Skin epidermis (tissue), 12 donors: ENCODE measurements around the gene MED20.
A peak's percentile ranks its signal among the peaks of the same experiment; 100 is the strongest.

Experiments
- H3K27ac ChIP-seq, 21 experiments: fragments of 200-600 bp; sonication (generic) in 11 of 21; one replicate each; pipeline ENCODE4 v1.5.0; 2020; ENCODE audit warnings: mild to moderate bottlenecking in 3 of 21, inconsistent platforms in 2 of 21, moderate library complexity in 2 of 21
- H3K4me3 ChIP-seq, 7 experiments: fragments of 200-600 bp; sonication (generic) in 2 of 7; one replicate each; pipeline ENCODE4 v1.5.0; 2020; ENCODE audit warnings: inconsistent platforms in 2 of 7, mild to moderate bottlenecking in 2 of 7, moderate library complexity in 1 of 7

The MED20 gene

DNA sequence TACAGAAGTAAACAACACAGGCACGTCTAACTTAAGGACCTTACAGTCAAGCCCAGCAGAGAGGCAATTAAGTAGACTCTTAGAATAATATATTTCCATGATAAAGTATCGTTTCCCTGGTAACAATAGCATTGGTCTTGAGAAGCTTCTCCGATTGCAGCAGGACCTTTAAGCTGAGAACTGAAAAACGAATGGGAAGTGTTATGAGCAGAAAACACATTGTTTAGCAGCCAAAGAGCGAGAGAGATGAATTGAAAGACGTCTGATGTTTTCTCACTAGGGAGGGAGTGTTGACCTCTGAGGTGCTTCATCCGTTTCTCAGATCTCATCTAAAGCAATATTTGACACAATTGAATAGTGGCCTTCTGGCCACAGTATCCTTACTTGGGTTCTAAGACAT, 1.2 kb upstream of the MED20 start:
- peak overlapping the region; percentile 55 to 97 (median 73) for H3K4me3 ChIP-seq
- H3K27ac ChIP-seq = peak overlapping the region in 19 of 21 experiments; percentile 13 to 99 (median 96)

DNA sequence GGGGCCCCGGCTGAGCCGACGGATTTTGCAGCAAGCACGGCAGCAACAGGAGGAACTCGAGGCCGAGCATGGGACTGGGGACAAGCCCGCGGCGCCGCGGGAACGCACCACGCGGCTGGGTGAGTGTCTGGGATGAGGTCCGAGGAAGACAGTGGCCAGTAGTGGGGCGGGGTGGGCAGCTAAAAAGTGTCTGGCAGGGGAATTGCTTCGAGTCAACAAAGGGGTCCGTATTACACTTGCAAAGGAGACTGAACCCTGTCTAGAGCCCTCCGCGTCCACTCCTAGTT, 716 bp upstream of the MED20 start:
- peak overlapping the region; percentile 79 to 99 (median 95) for H3K27ac ChIP-seq
- H3K4me3 ChIP-seq = peak overlapping the region; percentile 55 to 97 (median 73)

DNA sequence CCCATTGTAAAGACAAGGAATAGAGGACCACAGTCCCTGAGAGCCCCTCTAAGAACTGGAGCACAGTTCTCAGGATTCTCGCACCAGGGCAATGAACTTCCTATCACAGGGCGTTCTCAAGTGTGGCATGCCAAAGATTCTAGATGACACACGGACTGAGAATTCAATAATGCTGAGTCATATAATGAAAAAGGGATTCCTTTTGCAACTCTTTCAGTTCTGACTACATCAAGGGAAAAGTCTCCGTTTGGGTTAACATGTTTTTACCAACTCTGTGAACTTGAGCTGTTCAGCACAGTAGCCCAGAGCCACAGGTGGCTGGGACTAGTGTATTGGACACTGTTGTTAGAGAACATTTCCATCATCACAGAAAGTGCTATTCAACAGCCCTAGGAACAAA, 3.4 kb downstream of the MED20 start:
- H3K27ac ChIP-seq = peak overlapping the region in 7 of 21 experiments; percentile 9 to 57 (median 45)
- H3K4me3 ChIP-seq = no peak overlapping the region

DNA sequence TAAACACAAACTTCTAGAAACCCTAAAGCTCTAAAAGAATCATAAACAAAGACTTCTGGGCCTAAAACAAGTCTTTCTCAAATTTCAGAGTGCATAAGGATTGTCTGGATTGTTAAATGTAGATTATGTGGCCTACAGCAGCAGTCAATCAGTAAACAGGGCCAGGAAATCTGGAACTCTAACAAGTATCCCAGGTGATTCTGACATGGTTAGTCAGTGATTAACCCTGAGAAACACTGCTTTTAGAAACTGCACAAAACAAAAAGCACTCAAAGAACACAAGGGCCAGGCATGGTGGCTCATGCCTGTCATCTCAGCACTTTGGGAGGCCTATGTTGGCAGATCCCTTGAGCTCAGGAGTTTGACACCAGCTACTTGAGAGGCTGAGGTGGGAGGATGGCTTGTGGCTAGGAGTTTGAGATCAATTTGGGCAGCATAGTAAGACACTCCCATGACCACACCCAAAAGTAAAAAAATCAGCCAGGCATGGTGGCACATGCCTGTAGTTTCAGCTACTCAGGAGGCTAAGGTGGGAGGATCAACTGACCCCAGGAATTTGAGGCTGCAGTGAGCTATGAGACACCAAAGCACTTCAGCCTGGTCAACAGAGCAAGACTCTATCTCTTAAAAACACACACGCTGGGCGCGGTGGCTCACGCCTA, 5.9 kb downstream of the MED20 start:
- Histone ChIP-seq H3K4me3 (no peak overlapping the region), H3K27ac (no peak overlapping the region)

DNA sequence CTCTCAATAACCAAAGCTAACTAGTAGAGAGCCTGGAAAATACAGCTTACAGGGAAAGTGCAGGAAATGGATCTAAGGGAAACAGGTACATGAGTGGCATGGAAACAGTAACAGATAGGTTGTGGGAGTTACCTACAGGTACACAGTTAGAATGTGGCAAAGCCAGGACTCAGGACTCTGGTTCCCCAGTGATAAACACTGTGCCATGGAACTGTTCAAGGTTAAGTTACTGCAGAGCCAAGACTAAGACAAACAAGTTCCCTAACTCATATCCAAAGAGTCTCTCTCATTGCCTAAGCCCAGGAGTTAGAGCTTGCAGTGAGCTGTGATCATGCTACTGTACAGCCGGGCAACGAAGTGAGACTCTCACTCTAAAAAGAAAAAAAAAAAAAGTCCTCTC, 6.6 kb downstream of the MED20 start:
- no peak overlapping the region for H3K27ac ChIP-seq
- no peak overlapping the region for H3K4me3 ChIP-seq

DNA sequence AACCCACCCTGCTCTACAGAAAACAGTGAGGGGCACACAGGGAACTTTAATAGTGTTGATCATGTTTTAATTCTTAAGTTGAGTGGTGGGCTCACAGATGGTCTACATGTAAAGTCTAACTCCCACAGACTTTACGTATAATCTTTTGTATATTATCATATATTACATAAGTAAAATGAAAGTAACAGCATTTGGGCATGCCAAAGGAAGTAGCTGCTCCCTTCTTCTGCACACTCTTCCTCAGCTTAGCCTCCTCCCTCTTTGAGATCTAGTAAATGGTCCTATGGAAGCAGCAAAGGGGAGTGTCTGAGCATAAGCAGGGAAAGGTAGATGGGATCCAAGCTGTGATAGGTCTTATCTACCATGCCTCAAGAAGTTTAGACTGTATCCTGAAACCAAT, 11.2 kb downstream of the MED20 start:
- Histone ChIP-seq H3K27ac (no peak overlapping the region), H3K4me3 (no peak overlapping the region)

DNA sequence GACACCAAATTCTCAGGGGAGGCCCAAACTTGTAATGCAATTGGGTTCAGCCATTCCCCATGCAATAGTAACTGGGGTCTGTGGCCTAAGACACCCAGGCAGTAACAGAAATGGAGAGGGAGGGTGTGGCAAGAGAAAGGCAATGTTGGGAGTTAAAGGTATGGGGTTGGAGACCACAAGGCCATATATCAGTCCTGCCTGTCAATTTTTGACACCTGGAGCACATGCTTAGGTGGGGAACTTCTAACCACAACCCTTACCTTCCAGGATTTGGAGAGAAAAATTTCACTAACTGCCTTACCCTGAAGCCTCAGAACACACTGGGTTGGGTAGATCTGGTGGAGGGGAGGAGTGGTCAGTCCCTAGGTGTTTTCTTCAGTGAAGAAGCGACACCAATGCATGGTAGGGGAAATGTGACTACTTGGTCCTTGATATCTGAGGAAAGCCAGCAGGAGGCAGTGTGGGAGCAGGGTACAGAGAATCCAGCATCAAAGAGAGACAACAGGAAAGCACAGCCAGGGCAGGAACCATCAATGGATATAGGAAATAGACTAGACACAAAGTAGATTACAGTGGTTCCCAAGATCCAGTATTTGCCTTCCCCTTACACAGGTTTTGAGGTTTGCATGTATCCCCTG, 18.9 kb downstream of the MED20 start:
- no peak overlapping the region for H3K4me3 ChIP-seq
- H3K27ac ChIP-seq = no peak overlapping the region

DNA sequence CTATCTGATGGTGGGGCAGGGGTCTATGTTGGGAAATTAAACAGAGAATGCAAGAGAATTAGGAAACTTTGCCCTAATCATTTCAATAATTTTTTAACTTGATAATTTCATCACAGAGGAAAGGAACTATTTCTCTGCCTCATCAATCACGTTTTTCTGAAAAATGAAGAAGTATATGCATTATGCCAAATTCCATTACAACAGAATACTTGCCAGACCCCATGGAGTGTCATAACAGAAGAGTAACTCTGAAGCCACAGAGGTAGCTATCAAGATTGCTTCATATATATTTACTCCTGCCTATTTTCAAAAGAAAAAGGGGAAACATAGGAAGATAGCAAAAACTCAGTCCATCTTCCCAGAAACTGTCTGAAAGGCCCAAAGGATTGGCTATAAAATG, 20.1 kb downstream of the MED20 start:
- Histone ChIP-seq H3K27ac (no peak overlapping the region), H3K4me3 (no peak overlapping the region)

DNA sequence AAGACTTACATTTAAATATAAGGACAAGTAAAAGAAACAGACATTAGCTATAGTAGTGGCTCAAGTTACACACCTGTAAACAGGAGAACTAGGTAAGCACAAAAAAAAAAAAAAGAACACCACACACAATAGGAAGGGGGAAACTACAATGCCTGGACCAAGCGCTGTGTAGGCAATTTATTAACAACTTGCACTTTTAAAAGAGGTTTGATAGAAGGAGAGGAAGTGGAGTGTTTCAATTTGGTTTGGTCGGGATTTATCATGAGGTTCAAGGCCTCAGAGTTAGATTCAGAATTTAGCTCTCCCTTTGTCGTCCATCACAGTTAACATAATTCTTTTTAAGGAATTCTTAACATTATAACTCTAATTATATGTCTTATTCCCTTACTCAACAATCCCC, 24.7 kb downstream of the MED20 start:
- H3K27ac ChIP-seq = peak overlapping the region in 16 of 21 experiments; percentile 45 to 92 (median 82)
- peak overlapping the region in 3 of 7 experiments; percentile 75 to 80 (median 79) for H3K4me3 ChIP-seq

DNA sequence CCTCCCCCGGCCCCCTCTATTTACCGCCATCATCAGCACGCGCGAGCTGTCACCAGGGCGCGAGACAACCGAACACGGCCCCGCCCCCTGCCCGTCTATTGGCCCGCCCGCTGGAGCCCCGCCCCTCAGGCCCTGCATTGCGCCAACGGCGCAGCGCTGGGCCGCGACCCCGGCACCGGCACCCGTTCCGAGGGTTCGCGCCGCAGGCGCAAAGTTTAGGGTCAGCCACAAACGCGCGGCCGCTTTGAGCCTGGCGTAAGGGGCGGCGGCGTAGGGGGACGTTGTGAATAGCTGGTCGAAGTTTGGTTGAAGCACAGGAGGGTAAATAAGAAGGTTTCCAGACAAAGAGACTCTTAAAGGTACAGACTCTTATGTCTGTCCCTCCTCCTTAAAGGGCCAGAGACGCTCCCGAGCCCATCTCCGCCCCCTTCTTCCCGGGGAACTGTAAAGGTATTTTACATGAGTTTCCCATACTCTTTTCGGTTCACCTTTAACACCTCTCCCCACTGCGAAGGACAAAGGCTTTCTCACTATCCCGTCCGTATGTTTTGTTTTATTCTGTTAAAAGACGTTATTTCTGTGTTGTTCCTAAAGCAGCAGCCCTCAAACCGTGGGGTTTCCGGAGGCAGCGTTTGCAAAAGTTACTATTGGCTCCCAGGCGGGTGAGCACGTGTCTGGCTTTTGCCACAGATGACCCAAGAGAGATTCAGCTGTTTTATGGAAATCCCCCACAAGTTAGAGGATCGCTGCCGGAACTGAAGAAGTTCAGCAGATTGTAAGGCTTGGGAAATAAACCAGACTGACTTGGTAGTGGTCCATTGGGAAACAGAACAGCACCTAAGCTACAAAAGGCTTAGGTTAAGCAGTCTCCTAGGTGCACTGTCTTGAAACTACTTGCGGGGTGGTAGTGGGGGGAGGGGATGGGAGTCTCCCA, 25.4 kb downstream of the MED20 start, which contains the start of gene USP49:
Gene USP49, minus strand, starts transcription at position 76 of the 934 bp plus-strand sequence. CDS start 88,392 bp downstream, outside the sequence.
- peak within 1 kb of the TSS; percentile 52 to 80 (median 70) for H3K4me3 ChIP-seq
- peak within 1 kb of the TSS in 20 of 21 experiments; percentile 55 to 92 (median 82) for H3K27ac ChIP-seq

DNA sequence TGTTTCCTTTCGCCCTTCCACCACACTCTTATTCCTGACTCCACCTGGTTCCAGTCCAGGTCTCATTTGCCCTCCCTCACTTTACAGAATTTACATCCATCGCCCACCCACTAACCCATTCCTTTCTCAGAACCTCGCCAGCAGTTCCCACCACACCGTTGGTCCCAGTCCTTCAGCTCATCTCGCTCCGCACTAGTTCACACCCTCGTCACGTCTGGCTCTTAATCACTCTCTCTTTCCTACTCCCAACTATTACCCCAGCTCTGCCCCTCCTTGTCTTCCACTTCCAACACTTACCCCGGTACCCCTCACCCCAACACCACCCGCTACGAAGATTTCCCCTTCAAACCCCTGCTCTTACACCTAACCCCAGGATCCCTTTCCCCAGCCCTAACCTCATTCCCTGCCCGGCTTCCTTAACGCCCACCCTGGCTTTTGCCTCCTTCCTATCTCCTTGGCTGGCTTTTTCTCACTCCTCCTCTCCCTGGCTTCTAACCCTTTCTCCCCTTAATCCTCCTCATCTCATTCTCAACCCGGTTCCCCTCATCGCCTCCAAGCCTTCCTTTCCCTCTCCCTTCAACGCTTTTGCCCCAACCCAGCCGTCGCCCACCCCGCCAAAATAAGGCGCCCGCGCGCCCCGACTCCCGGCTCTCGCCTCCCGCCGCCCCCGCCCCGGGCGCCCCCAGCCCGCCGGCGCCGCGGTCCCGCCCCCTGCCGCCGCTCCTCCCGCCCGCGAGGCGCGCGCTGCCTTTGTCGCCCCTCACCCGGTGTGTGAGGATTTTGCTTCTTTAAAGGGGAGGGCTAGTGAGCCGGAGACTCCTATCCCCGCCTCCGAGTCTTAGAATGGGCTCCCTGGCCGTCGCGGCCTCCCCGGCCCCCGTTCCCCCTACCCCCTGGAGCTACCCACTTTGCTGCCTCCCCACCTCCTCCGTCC, 26.3 kb downstream of the MED20 start:
- Histone ChIP-seq H3K27ac (peak overlapping the region in 19 of 21 experiments; percentile 55 to 92 (median 82)), H3K4me3 (peak overlapping the region; percentile 52 to 80 (median 70))

DNA sequence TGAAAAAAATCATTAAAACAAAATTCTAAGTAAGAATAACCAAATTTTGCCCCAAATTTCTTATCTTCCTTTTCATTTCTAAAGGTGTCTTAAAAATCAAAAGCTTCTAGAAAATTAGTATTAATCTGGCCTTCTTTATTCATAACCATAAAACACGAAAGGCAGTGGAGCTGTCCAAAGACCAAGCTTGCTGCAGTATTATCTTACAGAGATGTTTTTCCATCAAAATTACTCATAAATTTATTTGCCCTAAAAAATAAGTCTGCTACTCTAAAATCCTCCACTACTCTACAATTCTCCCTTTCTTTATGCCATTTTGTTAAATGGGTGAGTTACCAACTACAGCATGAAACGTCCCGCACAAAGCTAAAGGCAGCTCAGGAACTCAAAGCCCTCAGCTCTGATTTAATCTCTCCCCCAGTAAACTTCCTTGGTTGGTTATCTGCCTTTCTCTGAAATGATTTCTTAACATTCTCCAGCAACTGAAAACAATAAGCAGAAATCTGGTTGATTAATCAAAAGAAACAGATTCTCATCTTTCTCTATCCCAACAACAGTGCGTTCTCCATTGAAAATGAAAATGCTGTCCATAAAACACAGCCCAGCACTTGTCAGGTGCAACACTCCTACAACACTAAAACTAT, 27.9 kb downstream of the MED20 start:
- Histone ChIP-seq H3K27ac (no peak overlapping the region), H3K4me3 (no peak overlapping the region)

DNA sequence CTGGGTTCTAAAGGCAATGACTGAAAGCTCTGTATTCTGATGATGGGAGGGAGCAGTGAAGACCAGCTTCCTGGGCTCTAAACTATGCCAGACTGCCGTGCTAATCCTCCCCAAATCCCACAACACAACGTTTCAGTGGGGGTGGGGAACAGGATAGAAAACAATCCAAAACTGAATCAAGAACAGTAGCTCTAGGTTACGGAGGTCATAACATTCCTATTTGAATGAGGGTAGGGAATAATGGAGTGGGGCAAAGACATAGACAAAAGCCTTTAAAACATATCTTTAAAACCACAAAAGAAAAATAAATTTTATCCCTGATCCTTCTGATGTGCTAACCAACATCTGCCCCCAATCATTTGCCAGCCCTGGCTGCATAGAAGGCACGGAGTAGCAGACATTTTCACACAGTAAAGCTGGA, 33.6 kb downstream of the MED20 start:
- peak overlapping the region in 2 of 21 experiments; percentile 16 to 50 for H3K27ac ChIP-seq
- no peak overlapping the region for H3K4me3 ChIP-seq

DNA sequence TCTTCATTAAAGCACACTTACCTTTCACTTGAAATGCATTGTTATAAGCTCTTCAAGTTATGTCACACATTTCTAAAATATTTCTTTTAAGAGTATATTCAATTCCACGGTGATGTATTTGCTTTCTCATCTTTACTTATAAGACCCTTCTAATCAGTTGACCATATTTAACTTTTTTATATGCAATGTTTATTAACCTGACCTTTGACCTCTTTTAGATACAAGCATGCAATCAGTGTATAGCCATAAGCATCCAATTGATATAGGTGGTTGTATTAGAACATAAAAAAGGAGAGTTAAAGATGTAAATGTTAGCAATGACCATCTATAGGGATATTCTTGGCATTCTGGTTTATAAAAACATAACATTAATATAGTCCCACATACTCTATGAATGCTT, 35.0 kb downstream of the MED20 start:
- H3K27ac ChIP-seq = no peak overlapping the region
- H3K4me3 ChIP-seq = no peak overlapping the region

DNA sequence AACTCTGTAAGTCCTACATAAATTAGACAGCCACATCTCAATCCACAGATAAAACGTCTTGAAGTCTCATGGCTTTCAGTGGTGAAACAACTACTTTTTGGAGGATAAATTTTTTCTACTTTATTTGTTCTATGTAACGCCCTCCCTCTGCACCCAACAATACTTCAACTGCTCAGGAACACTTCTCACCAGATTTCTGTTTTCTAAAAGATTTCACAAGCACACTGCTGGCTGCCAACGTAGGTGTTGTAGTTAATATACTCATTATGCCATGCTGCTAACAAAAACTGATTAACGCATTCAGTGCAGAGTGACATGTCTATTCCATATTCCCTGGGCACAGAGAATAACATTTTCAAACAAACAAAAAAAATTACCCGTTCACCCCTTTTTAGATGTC, 36.0 kb downstream of the MED20 start:
- no peak overlapping the region for H3K4me3 ChIP-seq
- H3K27ac ChIP-seq = no peak overlapping the region

DNA sequence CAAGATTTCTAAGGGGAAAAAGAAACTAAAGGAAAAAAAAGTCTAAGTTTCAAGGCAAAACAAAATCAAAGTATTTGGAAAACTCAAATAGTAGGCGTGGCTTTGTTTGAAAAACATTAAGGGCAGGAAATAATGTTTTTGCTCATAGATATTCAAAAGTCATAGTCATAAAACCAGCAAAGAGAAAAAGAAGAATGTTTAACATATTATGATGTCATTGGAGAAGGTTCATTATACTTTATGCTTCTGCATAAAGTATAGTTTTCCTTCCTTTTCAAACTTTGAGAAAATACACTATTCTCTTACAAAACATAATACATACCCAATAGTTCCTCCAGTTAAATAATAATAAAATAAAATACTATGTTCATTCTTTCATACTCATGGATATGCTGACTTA, 39.4 kb downstream of the MED20 start:
- Histone ChIP-seq H3K27ac (no peak overlapping the region), H3K4me3 (no peak overlapping the region)

DNA sequence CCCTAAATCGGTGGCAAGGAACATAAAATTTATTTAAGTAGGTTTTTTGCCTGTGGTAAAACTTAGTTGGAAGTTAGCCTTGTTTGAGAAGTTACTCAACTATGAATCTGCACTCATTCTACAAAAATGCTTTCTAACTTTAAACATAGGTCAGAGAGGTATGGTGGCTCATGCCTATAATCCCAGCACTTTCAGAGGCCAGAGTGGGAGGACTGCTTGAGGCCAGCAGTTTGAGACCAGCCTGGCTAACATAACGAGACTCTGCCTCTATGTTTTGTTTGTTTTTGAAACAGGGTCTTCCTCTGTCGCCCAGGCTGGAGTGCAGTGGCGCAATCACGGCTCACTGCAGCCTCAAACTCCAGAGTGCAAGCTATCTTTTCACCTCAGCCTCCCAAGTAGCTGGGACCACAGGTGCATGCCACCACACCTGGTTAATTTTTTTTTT, 42.0 kb downstream of the MED20 start:
- Histone ChIP-seq H3K4me3 (no peak overlapping the region), H3K27ac (no peak overlapping the region)

DNA sequence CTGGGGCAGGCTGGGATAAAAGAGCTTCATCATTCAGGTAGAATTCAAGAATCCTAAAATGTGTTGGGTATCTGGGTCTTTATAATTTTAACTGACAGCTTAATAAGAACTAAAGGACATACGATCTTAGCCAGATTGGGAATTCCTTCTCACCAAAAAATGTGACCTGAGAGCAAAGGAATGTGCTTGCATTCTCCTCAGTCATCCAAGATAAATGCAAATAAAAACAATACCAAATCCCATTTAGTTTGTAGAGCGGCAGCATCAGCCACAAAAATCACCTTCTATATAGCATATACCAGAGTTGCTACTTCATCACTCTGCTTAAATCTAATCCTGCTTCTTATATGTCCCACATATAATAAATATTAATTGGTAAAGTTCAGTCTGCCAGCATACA, 42.7 kb downstream of the MED20 start:
- Histone ChIP-seq H3K27ac (no peak overlapping the region), H3K4me3 (no peak overlapping the region)
